ENCODE results near the gene NARS2. TPM values are rescaled to one million over a fixed set of nuclear protein-coding genes. Genes with fewer than 3 reads are reported as not detected.

NARS2 gene
- total and polyA plus RNA-seq, 9 of the 15 experiments (the other 6 are each of a cell fraction or from before 2014, with no cell fraction given) = 26.8 to 48.0 (median 34.2) TPM

GRCh38 chr11:78535027-78535426 lies 39.6 kb downstream of the NARS2 start:
- Histone ChIP-seq H3K9ac (ENCODE audit: insufficient read depth in 1 of 2, low read depth in 2 of 2, low read length in 2 of 2) (no peak overlapping the region), H3K36me3 (ENCODE audit: control insufficient read depth, insufficient read depth, low read length) (peaks cover 27% of the 10 kb centered on the region; the same call in 2 of the 3 replicates), H3K27ac (ENCODE audit: extremely low read depth, low read depth, low read length) (no peak overlapping the region), H3K9me1 (ENCODE audit: control insufficient read depth, insufficient read depth, low read length) (no peaks in the 10 kb centered on the region), H3K9me3 (replicated peaks; ENCODE audit: control insufficient read depth, insufficient read depth, low read depth, low read length) (no peaks in the 10 kb centered on the region), H3K27me3 (ENCODE audit: control insufficient read depth in 2 of 2, insufficient read depth in 2 of 2, low read length in 2 of 2) (no peaks in the 10 kb centered on the region), H3K4me3 (no peak overlapping the region), H4K20me1 (replicated peaks; ENCODE audit: control insufficient read depth, insufficient read depth, low read length) (no peaks in the 10 kb centered on the region), H3K79me2 (ENCODE audit: control insufficient read depth, insufficient read depth, low read length) (no peaks in the 10 kb centered on the region), H2AFZ (ENCODE audit: low read depth, low read length) (no peak overlapping the region), H3K4me1 (replicated peaks in 1 of 2; ENCODE audit: control insufficient read depth in 2 of 2, insufficient read depth in 2 of 2, low read length in 2 of 2) (no peaks in the 10 kb centered on the region), H3K4me2 (ENCODE audit: insufficient read depth, low read length) (no peak overlapping the region)
- CTCF ChIA-PET (ENCODE audit: low intra/inter-chr PET ratio) = no interaction called here
- no peak for FAIRE-seq
- POLR2A ChIA-PET = no interaction called here
- DNase-seq (ENCODE audit: extremely low read depth in 1 of 4, low spot score in 3 of 4) = no peak
- intact Hi-C loops (cut with micrococcal nuclease) = no loop called here
- ATAC-seq = no peak
- no TSS peak for BruUV-seq (replicated peaks)
- 98% methylated on average over 3 of the region's 3 CpGs for WGBS (ENCODE audit: insufficient coverage, low coverage, missing lambda C conversion rate)
- in situ Hi-C loops (cut with MboI) = no loop called here
- TF ChIP-seq HOMEZ (CRISPR knock-in tag; IDR thresholded peaks at IDR 0.05) = no peak
- TF ChIP-seq ZNF212 (CRISPR knock-in tag; IDR thresholded peaks at IDR 0.05) = no peak
- TF ChIP-seq ZNF318 (IDR thresholded peaks at IDR 0.05; ENCODE audit: borderline replicate concordance in 1 of 2, low read depth in 1 of 2) = no peak
- TF ChIP-seq ZMIZ1 (IDR thresholded peaks at IDR 0.05; ENCODE audit: low read depth in 2 of 2, low read length in 2 of 2) = no peak
- no peak for TF ChIP-seq GATA2 (CRISPR knock-in tag; IDR thresholded peaks at IDR 0.05)
- TF ChIP-seq CBFA2T3 (IDR thresholded peaks at IDR 0.05) = no peak
- no peak for TF ChIP-seq ETV1 (tag; conservative IDR thresholded peaks at IDR 0.05; ENCODE audit: low read depth)
- TF ChIP-seq MED1 (CRISPR knock-in tag; IDR thresholded peaks at IDR 0.05; ENCODE audit: borderline replicate concordance) = no peak
- TF ChIP-seq GATAD2B (IDR thresholded peaks at IDR 0.05; ENCODE audit: borderline replicate concordance) = no peak
- no peak for TF ChIP-seq ZNF23 (CRISPR knock-in tag; IDR thresholded peaks at IDR 0.05)

Measured in K562 (cell line).